SK-N-MC (cell line): ENCODE data around the gene CARMIL1.

ENCODE experiments used
- EZH2 ChIP-seq: fragments of 200-600 bp; sonication (generic); IDR thresholded peaks from one replicate; pipeline ENCODE4 v1.6.1; 2017; ENCODE audit warnings: antibody characterized with exemption
- POLR2AphosphoS5 ChIP-seq: IDR thresholded peaks from 2 replicates; pipeline ENCODE4 v1.6.1; 2012; ENCODE audit warnings: mild to moderate bottlenecking, low read depth, low read length, borderline replicate concordance

DNA sequence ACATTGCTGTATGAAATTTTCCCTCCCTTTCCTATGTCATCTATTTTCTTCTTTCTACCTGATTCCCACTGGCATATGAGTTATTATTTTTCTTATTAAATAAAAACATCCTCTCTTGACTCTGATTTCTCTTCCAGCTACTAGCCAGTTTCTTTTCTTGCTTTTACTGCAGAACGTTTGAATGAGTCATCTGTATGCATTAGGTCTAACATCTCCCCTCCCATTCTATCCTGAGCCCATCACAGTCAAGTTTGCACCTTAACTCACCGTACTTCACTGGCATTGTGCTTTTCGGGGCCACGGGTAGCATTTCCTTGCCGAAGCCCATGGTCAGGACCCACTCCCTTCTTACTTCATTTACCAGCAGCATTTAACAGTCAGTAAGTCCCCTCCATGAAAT lies 65.7 kb downstream of the CARMIL1 start:
- TF ChIP-seq EZH2 (no peak), POLR2AphosphoS5 (no peak)
